HUDEP-2 (cell line): ENCODE data around the gene PIGO.
A peak's percentile ranks its signal among the peaks of the same experiment; 100 is the strongest.

Experiments used
- DNase-seq, 76 experiments: peaks; one replicate each; lab custom pipeline; 2025; ENCODE audit not compliant: unreplicated experiment in 76 of 76; lab: John Stamatoyannopoulos, UW

PIGO gene

DNA sequence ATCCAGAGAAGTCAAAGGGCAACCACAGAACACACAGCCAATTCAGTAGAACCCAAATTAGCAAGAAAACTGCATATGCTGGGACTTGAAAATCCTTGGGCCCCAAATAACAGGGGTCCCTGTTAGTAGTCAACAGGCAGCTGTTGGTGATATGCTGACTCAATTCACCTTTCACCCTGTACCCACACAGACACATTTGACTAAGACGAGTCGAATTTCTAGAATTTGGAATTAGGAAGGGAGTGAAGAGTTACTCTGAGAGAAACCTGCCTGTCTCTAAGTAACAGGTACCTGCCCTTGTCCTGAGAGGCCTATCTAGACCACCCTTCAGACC is 23.1 kb downstream of the PIGO start:
- DNase-seq = no peak

DNA sequence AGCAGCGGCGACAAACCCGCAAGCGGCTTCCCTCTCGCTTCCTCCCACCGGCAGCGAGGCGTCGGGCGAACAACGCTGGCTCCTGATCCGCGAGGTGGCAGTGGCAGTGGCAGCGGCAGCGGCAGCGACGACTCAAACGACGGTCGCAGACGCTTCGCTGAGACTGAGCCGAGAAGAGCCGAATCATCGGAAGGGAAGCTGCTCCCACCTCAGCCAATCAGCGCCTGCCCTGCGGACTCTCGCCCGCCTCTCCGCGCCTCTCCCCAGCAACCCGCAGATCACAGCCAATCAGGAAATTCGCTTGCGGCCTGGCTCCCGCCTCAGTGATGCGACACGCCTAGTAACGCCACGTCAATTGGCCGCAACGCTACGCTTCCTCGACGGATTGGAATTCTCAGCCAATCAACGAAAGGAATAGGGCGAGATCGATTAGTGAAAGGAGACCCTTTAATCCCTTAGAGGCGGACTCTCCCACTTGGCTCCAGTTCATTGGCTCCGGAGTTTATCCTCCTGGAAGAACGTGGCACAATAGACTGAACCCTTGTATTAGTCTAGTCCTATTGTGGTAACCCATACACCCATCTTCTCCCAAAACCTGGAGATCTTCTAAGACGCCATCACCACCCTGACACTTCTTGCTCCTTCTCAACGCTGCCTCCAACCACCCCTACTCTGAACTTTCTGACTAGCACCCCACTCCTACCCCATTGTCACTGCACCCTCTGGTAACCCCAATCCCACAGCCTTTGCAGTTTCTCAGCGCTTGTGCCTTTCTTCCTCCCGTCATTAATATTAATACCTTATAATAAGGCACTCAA is 23.7 kb downstream of the PIGO start, which contains the start of gene VCP:
VCP (minus strand) TSS at position 165 of the 818 bp plus-strand sequence. CDS start 272 bp downstream, outside the sequence.
- peak in 75 of 76 experiments; percentile 60 to 98 (median 95) for DNase-seq

DNA sequence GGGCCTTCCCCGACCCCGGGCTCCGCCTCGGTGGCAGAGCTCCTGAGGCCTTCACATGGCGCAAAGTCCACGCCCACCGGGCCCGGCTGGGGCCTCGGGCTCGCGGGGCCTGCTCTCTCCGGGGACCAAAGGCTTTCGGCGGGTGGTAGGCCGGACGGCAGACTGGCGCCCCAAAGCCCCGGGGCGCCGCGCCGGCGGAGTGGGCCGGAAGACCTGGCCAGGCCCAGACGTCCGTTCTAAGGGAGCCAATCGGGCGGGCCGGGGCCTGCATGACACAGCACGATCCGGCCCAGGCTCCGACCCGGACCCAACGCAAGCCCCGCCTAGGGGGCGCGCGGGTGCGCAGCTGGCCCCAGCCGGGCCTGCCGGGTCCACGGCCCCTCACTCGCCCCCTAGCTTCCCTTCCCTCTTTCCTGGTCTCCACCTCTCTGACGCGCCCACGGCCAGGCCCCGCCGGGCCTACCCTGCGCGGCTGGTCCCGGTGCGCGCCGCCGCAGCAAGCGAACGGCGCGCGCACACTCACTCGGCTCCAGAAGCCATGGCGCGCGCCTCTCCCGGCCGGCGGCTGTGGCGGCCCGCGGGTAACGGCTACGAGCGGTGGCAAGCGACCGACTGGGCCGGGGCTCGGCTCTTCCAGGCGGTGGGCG is 24.5 kb downstream of the PIGO start:
- peak in 72 of 76 experiments; percentile 5 to 82 (median 62) for DNase-seq

DNA sequence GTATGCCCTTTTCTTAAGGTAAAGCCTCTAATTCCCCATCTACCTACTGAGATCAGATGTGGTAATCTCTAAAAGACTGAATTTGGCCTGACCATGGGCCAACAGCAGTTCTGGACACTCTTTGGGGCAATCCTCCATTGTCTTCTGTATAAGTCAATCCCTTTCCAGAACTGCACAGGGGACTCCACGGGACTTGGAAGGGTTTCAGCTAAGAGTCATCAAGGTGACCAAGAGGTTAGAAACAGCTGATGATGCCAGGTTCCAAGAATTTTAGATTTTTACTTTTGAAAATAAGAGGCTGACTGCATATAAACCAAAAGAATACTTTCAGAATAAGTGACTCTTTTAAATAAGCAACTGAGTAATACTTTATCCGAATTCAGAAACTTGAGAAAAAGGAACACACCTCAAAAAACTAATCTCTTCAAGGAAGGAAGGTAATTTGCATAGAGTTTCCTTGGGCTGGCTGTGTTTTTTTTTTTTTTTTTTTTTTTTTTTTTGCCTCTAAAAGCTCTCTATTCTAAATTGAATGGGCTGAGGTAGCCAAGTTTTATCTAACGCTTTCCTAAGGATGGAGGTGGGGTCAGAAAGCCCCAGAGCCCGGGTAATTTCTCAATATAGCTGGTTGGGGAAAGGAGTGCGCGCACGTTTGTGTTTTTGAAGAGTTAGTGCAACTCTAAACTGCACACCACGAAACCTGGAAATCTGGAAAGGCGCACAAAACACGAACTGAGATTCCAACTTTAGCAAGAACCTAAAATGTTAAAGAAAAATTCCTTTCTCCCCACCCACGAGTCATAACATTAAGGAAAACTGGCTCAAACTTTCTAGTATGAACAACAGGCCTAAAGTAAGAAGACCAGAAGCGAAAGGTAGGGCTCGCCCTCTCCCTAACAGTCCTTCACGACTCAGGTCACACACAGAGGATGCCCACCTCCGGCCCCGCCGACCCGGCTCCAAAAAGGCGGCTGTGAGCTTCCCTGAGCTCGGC is 25.3 kb downstream of the PIGO start:
- DNase-seq = peak in 1 of 76 experiments; percentile 9

DNA sequence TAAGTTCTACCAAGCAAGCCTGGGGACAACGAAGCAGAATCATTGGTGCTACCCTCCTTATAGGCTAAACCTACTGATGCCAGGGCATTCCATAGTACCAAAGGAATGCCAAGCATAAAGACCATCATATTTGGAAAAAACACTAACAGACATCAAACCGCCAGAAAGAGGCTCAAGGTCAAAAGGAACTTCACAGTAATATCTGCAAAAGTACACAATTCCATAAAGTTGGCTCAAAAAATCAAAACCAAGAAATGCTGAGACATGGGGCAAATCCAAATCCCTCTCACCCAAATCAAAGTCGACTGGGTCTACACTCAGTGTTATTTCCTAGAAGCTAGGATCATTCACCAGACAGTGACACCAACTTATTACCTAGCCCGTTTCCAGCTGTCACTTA is 27.4 kb downstream of the PIGO start:
- DNase-seq = no peak

- DNase-seq = no peak
Measured at GRCh38 chr9:35067056-35067455, 29.3 kb downstream of the PIGO start.

- no peak for DNase-seq
Measured at GRCh38 chr9:35060548-35061207, 35.7 kb downstream of the PIGO start.

DNA sequence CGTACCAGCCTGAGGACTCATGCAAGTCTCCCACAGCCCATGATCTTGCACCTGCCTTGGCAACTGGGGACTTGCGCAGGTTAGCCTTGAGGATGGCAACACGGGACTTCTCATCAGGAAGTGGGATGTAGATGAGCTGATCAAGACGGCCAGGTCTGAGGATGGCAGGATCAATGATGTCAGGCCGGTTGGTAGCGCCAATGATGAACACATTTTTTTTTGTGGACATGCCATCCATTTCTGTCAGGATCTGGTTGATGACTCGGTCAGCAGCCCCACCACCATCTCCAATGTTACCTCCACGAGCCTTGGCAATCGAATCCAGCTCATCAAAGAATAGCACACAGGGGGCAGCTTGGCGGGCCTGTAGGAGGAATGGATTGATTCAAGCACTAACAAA is 37.0 kb downstream of the PIGO start:
- DNase-seq = no peak

GRCh38 chr9:35057271-35057620 is 39.1 kb downstream of the PIGO start:
- DNase-seq = no peak

- DNase-seq = no peak
Measured at GRCh38 chr9:35056571-35057270, 39.7 kb downstream of the PIGO start.

GRCh38 chr9:35054871-35055644 is 41.3 kb downstream of the PIGO start:
- DNase-seq = no peak

- DNase-seq = no peak
Measured at GRCh38 chr9:35054185-35054835, 42.1 kb downstream of the PIGO start.

- DNase-seq = peak in 44 of 76 experiments; percentile 3 to 63 (median 19)
Measured at GRCh38 chr9:35051069-35051967, 45.1 kb downstream of the PIGO start.

DNA sequence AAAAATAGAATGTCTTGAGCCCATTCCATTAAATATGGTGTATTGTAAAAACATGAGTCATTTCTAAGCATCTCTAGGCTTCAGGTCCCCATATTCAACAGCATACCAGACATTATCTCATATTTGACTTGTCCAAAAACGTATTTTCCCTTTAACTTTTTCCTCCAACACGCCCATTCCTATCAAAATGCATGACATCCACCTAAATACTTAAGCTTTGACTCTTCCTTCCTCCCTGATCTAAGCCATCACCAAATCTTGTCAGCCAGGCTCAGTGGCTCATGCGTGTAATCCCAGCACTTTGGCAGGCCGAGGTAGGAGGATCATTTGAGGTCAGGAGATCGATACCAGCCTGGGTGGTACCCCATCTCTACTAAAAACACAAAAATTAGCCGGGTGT is 47.9 kb downstream of the PIGO start:
- no peak for DNase-seq

GRCh38 chr9:35044071-35044470 is 52.3 kb downstream of the PIGO start:
- DNase-seq = no peak

GRCh38 chr9:35042891-35043545 is 53.4 kb downstream of the PIGO start:
- no peak for DNase-seq

DNA sequence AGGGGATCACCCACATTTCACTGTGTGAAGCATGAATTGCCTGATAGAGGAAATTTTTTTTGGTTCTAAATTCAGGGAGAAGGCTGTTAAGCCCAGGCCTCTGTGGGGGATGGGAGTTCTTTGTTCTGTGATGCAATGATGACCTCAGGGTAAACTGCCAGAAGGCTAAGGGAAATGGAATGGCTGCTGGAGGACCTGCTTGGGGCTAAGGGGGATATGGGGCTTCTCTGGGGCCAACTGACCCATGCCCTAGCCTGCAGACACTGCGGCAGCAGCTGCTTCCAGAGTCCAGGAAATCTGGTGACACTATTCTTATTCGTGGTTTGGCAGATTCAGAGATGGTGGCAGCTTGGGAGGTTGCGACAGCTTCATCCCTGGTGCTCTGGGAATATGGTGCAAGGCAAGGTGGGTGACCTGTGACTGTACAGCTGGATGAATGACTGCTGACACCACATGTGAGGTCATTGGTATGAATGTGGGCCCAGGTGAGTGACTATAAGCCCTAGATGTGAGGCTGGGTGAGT is 54.2 kb downstream of the PIGO start:
- no peak for DNase-seq
